Gastrocnemius medialis (tissue), 4 donors: ENCODE measurements around the gene EGFLAM. TPM values are rescaled to one million over a fixed set of nuclear protein-coding genes. Genes with fewer than 3 reads are reported as not detected.

ENCODE experiments used
- ATAC-seq, 2 donors: fragments of 150-250 bp; one replicate each; pipeline ENCODE4 v1.9.1; 2016
- DNase-seq, 2 donors: peaks; one replicate each; pipeline ENCODE4 v3.0.0-alpha.2; 2019
- H3K27ac ChIP-seq, 4 donors: fragments of 200-600 bp; sonication (generic); 1 replicate in 1 of 4; 2 replicates in 3 of 4; pipeline ENCODE4 v1.5.1; 2016 to 2018; ENCODE audit warnings: mild to moderate bottlenecking in 2 of 4, moderate library complexity in 1 of 4
- H3K27me3 ChIP-seq, 3 donors: fragments of 200-600 bp; sonication (generic) in 2 of 3; 1 replicate in 1 of 3; 2 replicates in 2 of 3; pipeline versions ENCODE4 v1.5.1 to v1.6.0; 2016 to 2019; ENCODE audit warnings: mild to moderate bottlenecking in 1 of 3, moderate library complexity in 1 of 3
- H3K36me3 ChIP-seq, 2 donors: fragments of 200-600 bp; sonication (generic) in 1 of 2; one replicate each; pipeline ENCODE4 v1.5.1; 2017 to 2018
- H3K4me1 ChIP-seq, 2 donors: fragments of 200-600 bp; sonication (generic) in 1 of 2; one replicate each; pipeline ENCODE4 v1.5.1; 2016 to 2017; ENCODE audit warnings: mild to moderate bottlenecking in 2 of 2
- H3K4me3 ChIP-seq, 4 donors: fragments of 200-600 bp; sonication (generic) in 3 of 4; 1 replicate in 1 of 4; 2 replicates in 3 of 4; pipeline ENCODE4 v1.5.1; 2016 to 2019; ENCODE audit warnings: mild to moderate bottlenecking in 2 of 4
- H3K9me3 ChIP-seq, 3 donors: fragments of 200-600 bp; sonication (generic) in 2 of 3; 1 replicate in 1 of 3; 2 replicates in 2 of 3; pipeline ENCODE4 v1.5.1; 2016 to 2019
- CTCF ChIP-seq, 5 experiments: fragments of 450-650 bp in 3 of 5; fragments of 200-600 bp in 2 of 5; sonication (generic) in 2 of 5; IDR thresholded peaks in 4 of 5; conservative IDR thresholded peaks in 1 of 5; 1 replicate in 4 of 5; 2 replicates in 1 of 5; pipeline ENCODE4 v1.5.1; 2016 to 2019; ENCODE audit warnings: antibody characterized with exemption in 5 of 5, mild to moderate bottlenecking in 3 of 5, moderate library complexity in 3 of 5
- POLR2A ChIP-seq, 2 donors: fragments of 450-650 bp; IDR thresholded peaks; one replicate each; pipeline ENCODE4 v1.6.1; 2017; ENCODE audit warnings: antibody characterized with exemption in 2 of 2, mild to moderate bottlenecking in 2 of 2, moderate library complexity in 2 of 2
- in situ Hi-C, 4 donors: fragments of 200-750 bp; cut with MboI; loops; one replicate each; pipeline versions ENCODE4 v1.15.0 to v1.8.0; 2017; ENCODE audit warnings: low sequenced_read_pairs in 4 of 4
- intact Hi-C: fragments of 100-400 bp; cut with DNase I; formaldehyde crosslinking; loops from one replicate; pipeline ENCODE4 v1.15.1; 2023; ENCODE audit warnings: low total_unique reads
- total RNA-seq, 4 donors: library from RNA; depleted of rRNA; stranded (reverse); fragments of >200 nt; gene quantifications; one replicate each; pipeline versions ENCODE4 v1.1.0 to v1.2.3, GENCODE V29; 2016

Gene EGFLAM
- total RNA-seq, 4 donors from 2014 or later = 19.2 to 36.4 (median 32.7) TPM

GRCh38 chr5:38212307-38212706, 46.1 kb upstream of the EGFLAM start:
- Histone ChIP-seq H3K27me3 (peaks cover 0 to 4% (median 0%) of the 10 kb centered on the region in 3 donors), H3K4me3 (no peak overlapping the region), H3K27ac (no peak overlapping the region), H3K4me1 (no peaks in the 10 kb centered on the region), H3K36me3 (no peaks in the 10 kb centered on the region), H3K9me3 (no peaks in the 10 kb centered on the region)
- TF ChIP-seq POLR2A (IDR thresholded peaks at IDR 0.05) (no peak), CTCF (IDR thresholded peaks at IDR 0.05 in 4 of 5, conservative IDR thresholded peaks at IDR 0.05 in 1 of 5) (no peak)
- intact Hi-C loops (no loop called here), in situ Hi-C loops (no loop called here)
- DNase-seq (no peak), ATAC-seq (no peak)

- in situ Hi-C loops = no loop called here
- Histone ChIP-seq H3K27ac (no peak overlapping the region), H3K36me3 (no peaks in the 10 kb centered on the region), H3K27me3 (no peaks in the 10 kb centered on the region), H3K4me3 (no peak overlapping the region), H3K9me3 (no peaks in the 10 kb centered on the region), H3K4me1 (no peaks in the 10 kb centered on the region)
- ATAC-seq (no peak), DNase-seq (no peak)
- intact Hi-C loops = no loop called here
- TF ChIP-seq POLR2A (IDR thresholded peaks at IDR 0.05) = no peak
- no peak for TF ChIP-seq CTCF (IDR thresholded peaks at IDR 0.05 in 4 of 5, conservative IDR thresholded peaks at IDR 0.05 in 1 of 5)
Observed at GRCh38 chr5:38226091-38226490, 32.3 kb upstream of the EGFLAM start.

GRCh38 chr5:38228914-38229313, 29.4 kb upstream of the EGFLAM start:
- no peak for DNase-seq
- no peaks in the 10 kb centered on the region for H3K36me3 ChIP-seq
- H3K4me3 ChIP-seq = no peak overlapping the region
- ATAC-seq = no peak
- in situ Hi-C loops (no loop called here), intact Hi-C loops (no loop called here)
- no peaks in the 10 kb centered on the region for H3K4me1 ChIP-seq
- TF ChIP-seq CTCF (IDR thresholded peaks at IDR 0.05 in 4 of 5, conservative IDR thresholded peaks at IDR 0.05 in 1 of 5) (no peak), POLR2A (IDR thresholded peaks at IDR 0.05) (no peak)
- H3K27me3 ChIP-seq = no peaks in the 10 kb centered on the region
- H3K27ac ChIP-seq = no peak overlapping the region
- no peaks in the 10 kb centered on the region for H3K9me3 ChIP-seq

- Histone ChIP-seq H3K36me3 (no peaks in the 10 kb centered on the region), H3K27me3 (no peaks in the 10 kb centered on the region), H3K4me1 (no peaks in the 10 kb centered on the region), H3K27ac (no peak overlapping the region), H3K9me3 (no peaks in the 10 kb centered on the region), H3K4me3 (no peak overlapping the region)
- intact Hi-C loops = no loop called here
- TF ChIP-seq POLR2A (IDR thresholded peaks at IDR 0.05) = no peak
- TF ChIP-seq CTCF (IDR thresholded peaks at IDR 0.05 in 4 of 5, conservative IDR thresholded peaks at IDR 0.05 in 1 of 5) = no peak
- DNase-seq (no peak), ATAC-seq (no peak)
- in situ Hi-C loops = no loop called here
Observed at GRCh38 chr5:38234737-38235136, 23.6 kb upstream of the EGFLAM start.

- no peaks in the 10 kb centered on the region for H3K9me3 ChIP-seq
- peak in 1 of 2 donors; percentile 27 for ATAC-seq
- intact Hi-C loops = no loop called here
Observed at GRCh38 chr5:38237681-38238080, 20.7 kb upstream of the EGFLAM start.

More at GRCh38 chr5:38237681-38238080, 20.7 kb upstream of the EGFLAM start:
- DNase-seq = no peak
- in situ Hi-C loops = no loop called here
- no peaks in the 10 kb centered on the region for H3K27me3 ChIP-seq
- H3K27ac ChIP-seq = no peak overlapping the region
- no peaks in the 10 kb centered on the region for H3K36me3 ChIP-seq
- no peak for TF ChIP-seq POLR2A (IDR thresholded peaks at IDR 0.05)
- TF ChIP-seq CTCF (IDR thresholded peaks at IDR 0.05 in 4 of 5, conservative IDR thresholded peaks at IDR 0.05 in 1 of 5) = no peak
- H3K4me3 ChIP-seq = no peak overlapping the region
- H3K4me1 ChIP-seq = no peaks in the 10 kb centered on the region
